ENCODE data around the gene ADCYAP1R1. TPM values are rescaled to one million over a fixed set of nuclear protein-coding genes. Genes with fewer than 3 reads are reported as not detected.

ADCYAP1R1 gene
- total RNA-seq, 2 donors from 2014 or later, result 1.0 to 4.8 TPM

DNA sequence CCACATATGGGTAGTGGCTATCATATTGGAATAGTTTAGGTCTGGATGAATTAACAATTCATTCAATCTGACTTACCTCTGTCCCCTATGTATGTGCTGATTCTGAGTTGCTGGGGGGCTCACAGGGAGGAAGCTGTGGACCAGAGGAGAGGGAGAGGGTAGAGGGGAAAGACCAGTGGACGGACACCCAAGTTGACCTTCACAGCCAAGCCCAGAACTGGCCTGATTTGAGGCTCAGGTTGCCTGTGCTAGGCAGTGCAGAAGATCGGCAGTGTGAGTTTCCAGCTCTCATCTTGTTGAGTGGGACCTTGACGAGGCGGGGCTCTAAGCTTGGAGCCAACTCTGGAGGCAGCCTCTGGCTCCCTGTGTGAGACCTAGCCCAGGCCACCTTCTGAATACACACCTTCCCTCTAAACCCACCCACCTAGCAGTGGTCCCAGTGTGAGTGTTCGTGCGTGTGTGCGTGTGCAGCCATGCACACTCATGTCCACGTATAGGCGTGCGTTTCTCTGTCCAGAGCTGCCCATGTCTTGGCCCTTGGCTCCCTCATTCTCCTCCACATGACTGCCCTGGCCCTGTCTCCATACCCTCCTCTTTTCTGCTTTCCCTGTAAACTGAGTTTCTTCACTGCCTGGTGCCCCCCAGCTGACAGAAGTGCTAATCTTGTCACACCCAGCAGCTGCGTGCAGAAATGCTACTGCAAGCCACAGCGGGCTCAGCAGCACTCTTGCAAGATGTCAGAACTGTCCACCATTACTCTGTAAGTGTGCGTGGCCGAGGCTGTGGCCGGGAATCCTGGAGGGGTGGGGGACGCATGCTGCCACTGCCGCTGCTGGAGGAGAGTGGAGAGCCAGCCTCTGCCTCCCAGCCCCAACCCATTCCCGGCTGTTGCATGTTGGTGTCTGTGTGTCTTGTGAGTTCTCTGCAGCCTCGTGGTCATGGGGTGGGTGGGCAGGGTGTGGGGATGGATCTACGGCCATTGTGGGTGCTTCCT is 47.6 kb downstream of the ADCYAP1R1 start:
- intact Hi-C loops (cut with DNase I), result no loop called here
- ATAC-seq (no peak), DNase-seq (no peak)

- ATAC-seq (no peak), DNase-seq (no peak)
- intact Hi-C loops (cut with DNase I), result no loop called here
Measured at GRCh38 chr7:31100445-31100844, 48.3 kb downstream of the ADCYAP1R1 start.

- DNase-seq, result no peak
- intact Hi-C loops (cut with DNase I), result no loop called here
Measured at GRCh38 chr7:31100871-31101270, 48.8 kb downstream of the ADCYAP1R1 start.

GRCh38 chr7:31101544-31101943 is 49.4 kb downstream of the ADCYAP1R1 start:
- ATAC-seq (no peak), DNase-seq (no peak)
- intact Hi-C loops (cut with DNase I), result no loop called here

More at GRCh38 chr7:31100871-31101270, 48.8 kb downstream of the ADCYAP1R1 start:
- no peak for ATAC-seq

DNA sequence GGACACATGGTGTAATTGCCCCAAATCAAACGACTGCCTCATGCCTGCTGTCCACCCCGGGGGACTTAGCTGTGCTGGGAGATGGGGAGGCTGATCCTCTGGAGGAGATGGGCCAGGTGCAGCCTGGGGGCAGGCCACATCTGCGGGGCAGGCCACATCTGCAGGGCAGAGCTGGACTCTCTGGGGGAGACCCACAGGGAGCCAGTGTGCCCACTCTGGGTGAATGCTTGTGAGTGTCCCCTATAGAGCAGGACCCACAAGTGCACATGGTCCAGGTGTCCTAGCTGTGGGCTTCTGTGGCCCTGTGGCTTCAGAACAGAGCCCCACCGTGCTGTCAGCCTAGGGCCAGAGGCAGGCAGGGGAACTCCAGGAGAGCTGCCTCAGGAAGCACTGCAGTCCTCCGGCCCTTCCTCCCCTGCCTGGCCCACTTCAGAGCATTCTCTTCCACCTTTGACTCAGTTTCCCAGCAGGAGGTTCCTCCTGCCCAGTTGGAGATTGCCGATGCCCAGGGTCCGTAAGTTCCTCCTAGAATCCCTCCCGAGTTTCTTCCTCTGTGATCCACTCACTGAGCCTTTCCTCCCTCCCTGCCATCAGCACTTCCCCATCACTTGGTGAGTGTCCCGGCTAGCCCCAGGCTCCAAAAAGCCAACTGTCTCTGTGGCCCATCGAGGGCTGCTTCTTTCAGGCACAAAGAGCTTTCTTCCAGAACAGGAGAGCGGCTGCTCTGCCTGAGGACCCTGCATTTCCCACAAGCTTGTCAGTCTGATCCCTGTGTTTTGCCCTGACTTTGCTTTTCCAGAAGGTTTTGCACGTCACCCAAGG is 50.3 kb downstream of the ADCYAP1R1 start:
- ATAC-seq (no peak), DNase-seq (no peak)
- intact Hi-C loops (cut with DNase I), result no loop called here

GRCh38 chr7:31102973-31103850 is 51.1 kb downstream of the ADCYAP1R1 start:
- intact Hi-C loops (cut with DNase I), result no loop called here
- DNase-seq, result no peak
- ATAC-seq, result no peak

DNA sequence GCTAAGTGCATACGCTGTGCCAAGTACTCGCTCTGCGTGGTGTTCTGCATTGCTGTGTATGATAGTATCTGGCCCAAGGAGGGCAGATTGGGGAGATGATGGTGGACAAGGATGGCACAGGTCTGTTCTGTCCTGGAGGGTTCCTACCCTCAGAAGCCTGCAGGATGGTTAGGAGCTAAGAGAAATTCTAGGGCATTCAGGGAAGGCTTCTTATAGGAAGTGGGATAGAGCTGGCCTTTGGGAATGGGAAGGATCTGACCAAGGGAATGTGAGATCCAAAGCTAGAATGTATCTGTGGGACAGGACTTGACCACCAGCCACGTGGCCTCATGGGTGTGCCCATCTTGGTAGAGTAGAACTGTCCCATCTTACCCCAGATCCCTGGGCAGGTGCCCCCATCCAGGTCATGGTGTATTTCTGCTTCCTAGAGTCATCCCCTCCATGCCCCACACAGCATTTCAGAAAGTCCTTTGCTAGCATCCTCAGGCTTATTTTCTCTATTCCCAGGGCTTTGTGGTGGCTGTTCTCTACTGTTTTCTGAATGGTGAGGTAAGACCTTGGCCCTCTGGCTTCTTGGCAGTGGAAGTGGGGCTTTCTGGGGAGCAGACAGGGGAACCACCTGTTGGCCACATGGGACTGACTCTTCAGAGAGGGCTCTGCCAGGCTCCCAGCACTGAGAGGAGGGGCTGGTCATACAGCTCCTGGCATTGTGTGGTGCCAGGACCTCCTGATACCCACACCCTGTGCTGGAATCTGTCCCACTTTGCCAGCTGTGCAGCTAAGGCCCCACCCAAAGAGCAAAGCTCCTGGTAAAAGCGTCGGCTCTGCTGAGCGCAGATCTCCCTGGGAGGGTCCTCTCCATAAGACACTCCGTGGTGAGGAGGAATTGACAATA is 52.5 kb downstream of the ADCYAP1R1 start:
- intact Hi-C loops (cut with DNase I), result no loop called here
- no peak for ATAC-seq
- no peak for DNase-seq

DNA sequence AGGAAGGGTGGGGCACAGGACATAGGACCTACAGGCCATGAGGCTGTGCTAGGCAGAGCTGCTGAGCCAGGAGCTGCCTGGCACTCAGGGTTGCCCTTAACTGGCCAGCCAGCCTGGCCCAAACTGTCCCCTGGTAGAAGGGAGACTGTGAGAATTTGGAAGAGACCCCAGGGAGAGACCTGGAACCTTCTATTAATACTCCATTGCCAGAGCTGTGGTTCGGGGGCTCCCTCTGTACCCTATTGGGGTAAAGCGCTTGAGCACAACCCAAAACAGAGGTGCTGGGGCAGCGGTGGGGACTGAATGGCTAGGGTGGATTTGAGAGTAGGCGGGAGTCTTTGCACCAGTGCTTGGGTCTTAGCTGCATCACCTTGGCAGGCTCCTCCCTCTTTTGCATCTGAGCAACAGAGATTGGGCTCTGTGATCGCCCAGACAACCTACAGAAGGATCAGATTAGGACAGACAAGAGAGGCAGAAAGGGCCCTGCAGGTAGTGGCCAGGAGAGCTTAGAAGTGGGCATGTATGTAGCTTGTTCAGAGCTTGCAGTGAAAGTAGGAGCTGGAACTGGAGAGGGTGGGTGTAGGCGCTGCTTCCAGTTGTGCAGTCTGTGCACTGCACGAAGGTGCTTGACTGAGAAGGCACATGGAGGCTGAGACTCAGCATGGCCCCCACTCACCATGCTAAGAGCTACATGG is 53.3 kb downstream of the ADCYAP1R1 start:
- DNase-seq, result no peak
- intact Hi-C loops (cut with DNase I), result no loop called here
- ATAC-seq, result no peak

DNA sequence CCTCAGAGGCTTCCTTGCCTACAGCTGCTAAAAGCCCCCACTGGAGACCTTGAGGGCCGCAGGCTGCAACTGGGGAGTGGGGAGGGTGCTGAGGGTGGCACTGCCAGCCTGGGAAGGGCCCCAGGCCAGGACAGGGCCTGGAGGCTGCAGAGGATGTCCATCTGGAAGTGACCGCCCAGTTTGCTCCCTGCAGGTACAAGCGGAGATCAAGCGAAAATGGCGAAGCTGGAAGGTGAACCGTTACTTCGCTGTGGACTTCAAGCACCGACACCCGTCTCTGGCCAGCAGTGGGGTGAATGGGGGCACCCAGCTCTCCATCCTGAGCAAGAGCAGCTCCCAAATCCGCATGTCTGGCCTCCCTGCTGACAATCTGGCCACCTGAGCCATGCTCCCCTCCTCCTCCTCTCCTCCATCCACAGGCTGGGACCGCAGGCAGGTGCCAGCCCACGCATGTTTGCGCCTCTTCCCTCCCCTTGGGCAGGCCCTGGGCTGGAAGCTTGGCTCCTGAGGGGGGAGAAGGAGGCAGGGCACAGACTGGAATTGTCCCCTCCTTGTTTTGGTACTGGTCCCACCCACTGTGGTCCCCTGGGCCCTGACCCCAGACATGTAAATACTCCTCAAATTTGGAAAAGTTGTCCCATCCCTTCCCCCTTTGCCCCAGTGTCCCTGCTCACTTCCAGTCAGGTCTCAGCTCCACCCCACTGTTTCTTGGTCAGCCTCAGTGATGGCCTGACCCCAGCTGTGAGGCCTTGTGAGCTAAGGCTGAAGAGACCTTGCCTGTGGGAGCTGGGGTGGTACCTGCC is 54.4 kb downstream of the ADCYAP1R1 start:
- ATAC-seq (no peak), DNase-seq (no peak)
- intact Hi-C loops (cut with DNase I), result no loop called here

GRCh38 chr7:31107106-31108090 is 55.3 kb downstream of the ADCYAP1R1 start:
- DNase-seq, result no peak
- intact Hi-C loops (cut with DNase I), result no loop called here
- ATAC-seq, result no peak

DNA sequence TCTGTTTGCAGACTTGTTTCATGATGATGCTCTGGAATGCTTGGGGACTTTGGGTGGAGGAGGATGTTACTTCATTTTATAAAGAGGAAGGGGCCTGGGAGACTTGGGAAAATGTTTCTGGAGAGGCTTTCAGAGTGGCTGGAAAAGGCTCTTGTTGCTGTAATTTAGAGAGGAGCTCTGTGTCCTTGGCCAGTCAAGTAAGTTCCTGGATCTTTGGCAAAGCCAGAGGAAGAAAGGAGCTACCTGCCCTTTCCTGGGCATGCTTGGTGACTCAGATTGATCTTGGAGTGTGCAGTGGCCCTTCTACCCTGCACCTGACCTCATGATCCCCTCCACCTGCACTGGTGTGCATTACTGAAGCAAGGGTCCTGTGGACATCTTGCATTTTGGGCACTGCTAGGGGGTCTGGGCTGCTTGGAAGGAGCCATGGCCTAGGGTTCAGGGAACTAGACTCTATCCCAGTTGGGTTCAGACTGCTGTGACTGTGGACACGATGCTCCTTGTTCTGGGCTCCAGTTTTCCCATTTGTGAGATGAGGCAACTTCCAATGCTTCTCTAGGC is 56.1 kb downstream of the ADCYAP1R1 start:
- DNase-seq (no peak), ATAC-seq (no peak)
- intact Hi-C loops (cut with DNase I), result no loop called here

DNA sequence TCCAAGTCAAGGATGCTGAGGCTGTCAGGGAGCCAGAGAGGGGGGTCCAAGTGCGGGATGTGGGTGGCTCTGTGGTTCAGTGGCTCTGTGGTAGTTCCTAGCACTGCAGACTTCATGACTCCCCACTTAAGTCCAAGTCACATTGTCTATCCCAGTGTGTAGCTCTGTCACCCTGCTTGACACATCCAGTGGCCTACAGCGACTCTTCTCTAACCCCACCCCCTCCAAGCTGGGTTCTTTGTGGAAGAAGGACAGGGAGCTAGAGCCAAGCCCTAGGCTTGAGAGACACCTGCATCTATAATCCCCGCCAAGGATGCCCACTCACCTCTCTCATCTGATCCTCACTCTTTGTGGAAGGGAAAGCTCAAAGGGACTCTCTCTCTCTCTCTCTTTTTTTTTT is 57.6 kb downstream of the ADCYAP1R1 start:
- intact Hi-C loops (cut with DNase I), result loop anchor here in 1 of 2 donors (5.0 kb wide), 1 partner anchor 132 kb away; no protein-coding TSS in a partner anchor
- ATAC-seq (no peak), DNase-seq (no peak)

DNA sequence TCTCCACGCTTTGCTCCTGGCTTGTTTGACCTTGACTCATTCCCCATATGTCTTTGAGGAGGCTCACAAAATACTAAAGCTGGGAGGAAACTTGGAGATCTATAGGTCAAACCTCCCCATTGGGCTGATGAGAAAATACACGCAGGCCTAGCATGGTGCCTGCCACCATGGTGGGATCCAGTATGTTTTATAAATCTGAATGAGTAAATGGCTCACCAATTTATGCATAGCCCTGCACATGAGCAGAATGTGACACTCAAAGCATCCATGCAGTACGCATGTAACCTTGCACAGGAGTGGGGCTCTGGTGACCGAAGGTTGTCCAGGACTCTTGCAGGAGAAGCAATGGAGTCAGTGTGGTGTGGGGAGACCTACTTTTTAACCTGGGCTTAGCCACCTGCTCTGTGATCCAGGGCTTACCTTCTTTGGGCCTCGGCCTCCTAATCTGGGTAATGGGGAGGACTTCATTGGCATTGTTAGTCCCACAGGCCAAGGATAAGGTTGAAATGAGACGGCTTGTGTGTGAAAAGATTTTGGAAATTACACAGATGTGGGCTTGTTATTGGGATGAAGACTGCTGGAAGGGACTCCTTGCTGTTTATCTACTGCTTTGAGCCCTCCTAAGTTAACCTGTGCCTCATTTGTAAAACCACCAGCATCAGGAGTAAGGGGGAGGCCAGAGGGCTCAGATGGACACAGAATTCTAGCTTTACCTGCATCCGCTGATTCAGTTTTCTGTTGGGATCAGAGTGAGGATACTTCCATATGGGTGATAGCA is 58.4 kb downstream of the ADCYAP1R1 start:
- ATAC-seq (no peak), DNase-seq (no peak)
- intact Hi-C loops (cut with DNase I), result loop anchor here in 1 of 2 donors (5.0 kb wide), 1 partner anchor 133 kb away; no protein-coding TSS in a partner anchor

DNA sequence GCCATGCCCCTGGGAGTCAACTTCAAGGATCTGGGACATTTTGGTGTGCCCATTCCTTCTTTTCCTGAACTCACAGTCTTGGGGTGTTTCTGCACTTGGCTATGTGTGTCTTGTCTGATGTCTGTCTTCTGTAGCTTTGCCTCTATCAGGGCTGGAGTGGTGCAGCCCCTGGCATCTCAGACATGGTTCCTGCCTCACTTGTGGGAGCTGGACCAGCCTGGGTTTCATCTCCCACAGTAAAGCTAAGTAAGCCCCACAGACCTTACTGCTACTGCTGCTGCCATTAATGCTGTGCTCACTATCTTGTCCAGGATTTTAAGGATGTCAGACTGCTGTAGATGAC is 59.0 kb downstream of the ADCYAP1R1 start:
- intact Hi-C loops (cut with DNase I), result loop anchor here in 1 of 2 donors (5.0 kb wide), 1 partner anchor 134 kb away; no protein-coding TSS in a partner anchor
- DNase-seq, result no peak
- ATAC-seq, result no peak
